Right lobe of liver (tissue), 4 donors: Measurements from ENCODE around the gene CLEC1B.
"Not testable (repeated sequence)": the region's sequence is repeated elsewhere in the genome, so short reads cannot be mapped to it uniquely, and the experiment has no call there.

Experiments used
- POLR2A ChIP-seq: fragments of 450-650 bp; IDR thresholded peaks from one replicate; pipeline ENCODE4 v1.6.1; 2017; ENCODE audit warnings: antibody characterized with exemption, mild to moderate bottlenecking
- TF ChIP-seq, protein P1 (sequence below), 4 donors: fragments of 200-600 bp in 3 of 4; fragments of 450-650 bp in 1 of 4; IDR thresholded peaks; one replicate each; pipeline versions ENCODE4 v1.5.1 to v1.8.0; 2016 to 2022; ENCODE audit warnings: antibody characterized with exemption in 4 of 4, mild to moderate bottlenecking in 2 of 4
- donor health status: DM: no; HTN: no; CAD: no.
- donor health status: DM: no; HTN: no; CAD: no.
- donor health status: DM: no; HTN: yes; CAD: no.

DNA sequence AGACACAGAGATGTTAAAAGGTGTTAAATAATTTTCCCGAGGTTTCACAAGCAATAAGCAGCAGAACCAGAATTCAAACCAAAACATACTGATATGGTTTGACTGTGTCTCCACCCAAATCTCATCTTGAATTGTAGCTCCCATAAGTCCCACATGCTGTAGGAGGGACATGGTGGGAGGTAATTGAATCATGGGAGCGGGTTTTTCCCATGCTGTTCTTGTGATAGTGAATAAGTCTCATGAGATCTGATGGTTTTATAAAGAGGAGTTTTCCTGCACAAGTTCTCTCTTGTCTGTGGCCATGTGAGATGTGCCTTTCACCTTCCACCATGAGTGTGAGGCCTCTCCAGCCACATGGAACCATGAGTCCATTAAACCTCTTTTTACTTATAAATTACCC, 24.2 kb downstream of the CLEC1B start:
- TF ChIP-seq, protein P1, sequence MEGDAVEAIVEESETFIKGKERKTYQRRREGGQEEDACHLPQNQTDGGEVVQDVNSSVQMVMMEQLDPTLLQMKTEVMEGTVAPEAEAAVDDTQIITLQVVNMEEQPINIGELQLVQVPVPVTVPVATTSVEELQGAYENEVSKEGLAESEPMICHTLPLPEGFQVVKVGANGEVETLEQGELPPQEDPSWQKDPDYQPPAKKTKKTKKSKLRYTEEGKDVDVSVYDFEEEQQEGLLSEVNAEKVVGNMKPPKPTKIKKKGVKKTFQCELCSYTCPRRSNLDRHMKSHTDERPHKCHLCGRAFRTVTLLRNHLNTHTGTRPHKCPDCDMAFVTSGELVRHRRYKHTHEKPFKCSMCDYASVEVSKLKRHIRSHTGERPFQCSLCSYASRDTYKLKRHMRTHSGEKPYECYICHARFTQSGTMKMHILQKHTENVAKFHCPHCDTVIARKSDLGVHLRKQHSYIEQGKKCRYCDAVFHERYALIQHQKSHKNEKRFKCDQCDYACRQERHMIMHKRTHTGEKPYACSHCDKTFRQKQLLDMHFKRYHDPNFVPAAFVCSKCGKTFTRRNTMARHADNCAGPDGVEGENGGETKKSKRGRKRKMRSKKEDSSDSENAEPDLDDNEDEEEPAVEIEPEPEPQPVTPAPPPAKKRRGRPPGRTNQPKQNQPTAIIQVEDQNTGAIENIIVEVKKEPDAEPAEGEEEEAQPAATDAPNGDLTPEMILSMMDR (IDR thresholded peaks at IDR 0.05): not testable (repeated sequence)
- not testable (repeated sequence) for TF ChIP-seq POLR2A
